Adrenal gland (tissue), 5 donors: Measurements from ENCODE around the gene KLK3.

Experiments
- POLR2A ChIP-seq, 2 donors: fragments of 450-650 bp; IDR thresholded peaks; one replicate each; pipeline ENCODE4 v1.6.1; 2017; ENCODE audit warnings: antibody characterized with exemption in 2 of 2, mild to moderate bottlenecking in 2 of 2, moderate library complexity in 1 of 2
- TF ChIP-seq, protein P1 (sequence below), 6 experiments: fragments of 450-650 bp in 4 of 6; fragments of 200-600 bp in 2 of 6; sonication (generic) in 1 of 6; IDR thresholded peaks; 1 replicate in 5 of 6; 2 replicates in 1 of 6; pipeline versions ENCODE4 v1.5.1 to v1.8.0; 2016 to 2021; ENCODE audit warnings: antibody characterized with exemption in 6 of 6, mild to moderate bottlenecking in 2 of 6, moderate library complexity in 1 of 6
- donor health status: DM: no; HTN: no; CAD: no.

DNA sequence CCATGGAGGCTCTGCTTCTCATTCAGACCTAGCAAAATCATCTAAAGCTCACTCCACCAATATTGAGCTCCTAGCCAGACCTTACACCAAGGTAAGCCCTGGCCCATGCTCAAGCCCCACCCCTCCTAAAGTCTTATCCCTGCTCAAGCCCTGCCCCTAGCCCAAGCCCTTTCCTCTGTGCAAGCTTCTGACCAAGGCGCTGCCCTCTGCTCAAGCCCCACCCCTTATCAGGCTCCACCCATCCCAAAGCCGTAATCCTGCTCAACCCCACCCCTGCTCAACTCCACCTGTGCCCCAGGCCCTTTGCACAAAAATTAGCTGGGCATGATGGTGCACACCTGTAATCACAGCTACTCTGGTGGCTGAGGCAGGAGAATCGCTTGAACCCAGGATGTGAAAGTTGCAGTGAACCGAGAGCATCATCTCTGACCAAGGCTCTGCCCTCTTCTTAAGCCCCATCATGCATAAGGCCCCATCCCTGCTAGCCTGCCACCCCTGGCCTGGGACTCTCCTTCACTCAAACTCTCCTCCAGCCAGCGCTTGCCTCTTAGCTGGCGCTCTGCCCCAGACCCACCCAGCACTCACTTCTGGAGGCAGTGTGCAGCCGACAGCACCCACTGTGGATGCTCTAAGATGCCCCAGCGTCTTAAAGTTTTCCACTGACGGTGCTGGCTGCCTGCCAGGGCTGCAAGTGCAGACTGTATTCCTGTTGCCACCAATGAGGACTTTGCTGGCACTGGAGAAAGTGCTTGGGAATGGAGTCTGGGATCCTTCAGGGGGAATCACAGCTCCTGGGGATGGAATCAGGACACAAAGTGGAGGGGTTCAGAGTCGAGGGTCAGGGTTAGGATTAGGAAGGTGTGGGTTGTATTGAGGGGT, 40.0 kb downstream of the KLK3 start:
- TF ChIP-seq, protein P1, sequence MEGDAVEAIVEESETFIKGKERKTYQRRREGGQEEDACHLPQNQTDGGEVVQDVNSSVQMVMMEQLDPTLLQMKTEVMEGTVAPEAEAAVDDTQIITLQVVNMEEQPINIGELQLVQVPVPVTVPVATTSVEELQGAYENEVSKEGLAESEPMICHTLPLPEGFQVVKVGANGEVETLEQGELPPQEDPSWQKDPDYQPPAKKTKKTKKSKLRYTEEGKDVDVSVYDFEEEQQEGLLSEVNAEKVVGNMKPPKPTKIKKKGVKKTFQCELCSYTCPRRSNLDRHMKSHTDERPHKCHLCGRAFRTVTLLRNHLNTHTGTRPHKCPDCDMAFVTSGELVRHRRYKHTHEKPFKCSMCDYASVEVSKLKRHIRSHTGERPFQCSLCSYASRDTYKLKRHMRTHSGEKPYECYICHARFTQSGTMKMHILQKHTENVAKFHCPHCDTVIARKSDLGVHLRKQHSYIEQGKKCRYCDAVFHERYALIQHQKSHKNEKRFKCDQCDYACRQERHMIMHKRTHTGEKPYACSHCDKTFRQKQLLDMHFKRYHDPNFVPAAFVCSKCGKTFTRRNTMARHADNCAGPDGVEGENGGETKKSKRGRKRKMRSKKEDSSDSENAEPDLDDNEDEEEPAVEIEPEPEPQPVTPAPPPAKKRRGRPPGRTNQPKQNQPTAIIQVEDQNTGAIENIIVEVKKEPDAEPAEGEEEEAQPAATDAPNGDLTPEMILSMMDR (IDR thresholded peaks at IDR 0.05): no peak
- no peak for TF ChIP-seq POLR2A (IDR thresholded peaks at IDR 0.05)
